HG03469 (cell line): ENCODE results near the gene PGAM1.
"Not testable (repeated sequence)": the region's sequence is repeated elsewhere in the genome, so short reads cannot be mapped to it uniquely, and the experiment has no call there.

ENCODE experiments used
- ATAC-seq: cut with Tn5 transposase; IDR thresholded peaks from one replicate; pipeline ENCODE4 v1.9.1; 2021; ENCODE audit warnings: mild to moderate bottlenecking, moderate library complexity, moderate number of reproducible peaks; ENCODE audit not compliant: unreplicated experiment

Gene PGAM1

GRCh38 chr10:97425964-97426775 is at the start of gene PGAM1:
PGAM1 (plus strand) TSS chr10:97426191; CDS start chr10:97426308, 117 bp downstream.
- peak; percentile 69 for ATAC-seq

DNA sequence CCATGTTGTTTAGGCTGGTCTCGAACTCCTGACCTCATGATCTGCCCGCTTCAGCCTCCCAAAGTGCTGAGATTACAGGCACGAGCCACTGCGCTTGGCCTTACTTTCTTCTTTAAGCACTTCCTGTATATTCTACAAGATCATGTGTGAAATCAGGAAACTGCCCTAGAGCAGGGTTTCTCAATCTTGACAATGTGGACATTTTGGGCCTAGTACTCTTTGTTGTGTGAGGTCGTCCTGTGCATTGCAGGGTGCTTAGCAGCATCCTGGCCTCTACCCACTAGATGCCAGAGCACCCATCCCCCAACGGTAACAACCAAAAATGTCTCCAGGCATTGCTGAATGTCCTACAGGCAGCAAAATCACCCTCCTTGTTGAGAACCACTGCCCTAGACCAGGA is 49.6 kb upstream of the PGAM1 start:
- ATAC-seq: no peak

GRCh38 chr10:97378933-97379921 is 46.8 kb upstream of the PGAM1 start:
- no peak for ATAC-seq

DNA sequence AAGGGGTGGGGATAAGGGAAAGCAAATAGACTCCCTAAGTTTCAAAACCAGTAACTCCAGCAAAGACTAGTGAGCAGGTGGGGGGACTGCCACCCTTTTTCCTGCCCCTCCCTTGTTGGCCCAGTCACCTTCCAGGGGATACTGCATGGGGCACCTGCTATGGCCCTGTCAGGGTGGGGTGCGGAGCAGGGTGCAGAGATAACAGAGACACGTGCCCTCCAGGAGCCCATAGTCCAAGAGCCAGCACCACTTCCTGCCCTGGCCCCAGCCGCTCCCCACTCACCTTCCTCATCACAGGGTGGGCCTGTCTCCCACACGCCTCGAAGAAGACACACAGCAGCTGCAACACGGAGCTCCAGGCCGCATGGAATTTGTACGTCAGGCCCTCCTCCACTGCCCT is 45.5 kb upstream of the PGAM1 start:
- ATAC-seq: no peak

DNA sequence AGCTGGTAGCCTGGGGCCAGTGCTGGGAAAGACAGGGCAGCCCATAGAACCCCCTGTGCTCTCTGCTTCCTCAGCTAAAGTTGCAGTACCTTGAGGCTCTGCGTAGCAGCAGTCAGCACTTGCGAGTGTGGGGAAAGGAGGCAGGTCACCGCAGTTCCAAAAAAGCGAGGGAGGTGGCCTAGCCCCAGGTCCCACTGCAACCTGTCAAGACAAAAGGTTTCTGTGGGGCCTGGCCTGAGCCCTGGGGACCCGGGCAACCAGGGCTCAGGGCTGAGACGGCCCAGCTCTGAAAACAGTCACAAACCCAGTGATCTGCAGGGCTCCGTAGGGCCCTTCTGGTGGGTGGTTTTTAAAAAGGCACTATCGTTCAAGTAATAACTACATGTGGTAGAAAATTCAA is 44.4 kb upstream of the PGAM1 start:
- ATAC-seq: no peak

DNA sequence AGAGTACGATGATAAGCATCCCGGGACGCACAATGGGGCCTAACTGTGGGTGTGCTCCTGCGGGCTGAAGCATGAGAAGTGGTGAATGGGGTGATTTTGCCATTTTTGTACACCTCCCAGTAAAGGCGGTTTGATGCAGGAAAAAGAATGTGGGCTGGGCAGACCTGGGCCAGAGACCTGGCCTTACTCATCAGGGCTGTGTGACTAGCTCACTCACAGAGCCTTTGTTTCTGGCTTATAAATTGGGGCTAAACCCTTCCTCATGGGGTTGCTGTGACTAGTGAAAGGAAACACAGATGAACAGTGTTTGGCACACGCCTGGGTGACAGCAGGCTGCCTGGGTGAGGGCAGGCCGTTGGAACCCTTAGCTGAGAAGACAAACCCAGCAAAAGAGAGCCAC is 42.8 kb upstream of the PGAM1 start:
- no peak for ATAC-seq

DNA sequence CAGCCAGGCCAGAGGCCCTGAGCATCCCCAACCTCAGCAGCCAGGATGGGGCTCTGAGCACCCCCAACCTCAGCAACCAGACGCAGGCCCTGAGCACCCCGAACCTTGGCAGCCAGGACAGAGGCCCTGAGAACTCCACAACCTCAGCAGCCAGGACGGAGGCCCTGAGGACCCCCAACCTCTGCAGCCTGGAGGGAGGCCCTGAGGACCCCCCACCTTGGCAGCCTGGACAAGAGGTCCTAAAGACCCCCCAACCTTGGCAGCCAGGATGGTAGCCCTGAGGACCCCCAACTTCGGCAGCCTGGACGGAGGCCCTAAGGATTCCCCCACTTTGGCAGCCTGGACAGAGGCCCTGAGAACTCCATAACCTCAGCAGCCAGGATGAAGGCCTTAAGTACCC is 41.8 kb upstream of the PGAM1 start:
- no peak for ATAC-seq

GRCh38 chr10:97384641-97385040 is 41.4 kb upstream of the PGAM1 start:
- no peak for ATAC-seq

- no peak for ATAC-seq
Observed at GRCh38 chr10:97385565-97385964, 40.4 kb upstream of the PGAM1 start.

- ATAC-seq: no peak
Observed at GRCh38 chr10:97388152-97388551, 37.8 kb upstream of the PGAM1 start.

- no peak for ATAC-seq
Observed at GRCh38 chr10:97390091-97390490, 35.9 kb upstream of the PGAM1 start.

GRCh38 chr10:97393034-97393573 is 32.9 kb upstream of the PGAM1 start:
- ATAC-seq: no peak

GRCh38 chr10:97396056-97396455 is 29.9 kb upstream of the PGAM1 start:
- ATAC-seq: no peak

- ATAC-seq: no peak
Observed at GRCh38 chr10:97399843-97400545, 26.0 kb upstream of the PGAM1 start.

DNA sequence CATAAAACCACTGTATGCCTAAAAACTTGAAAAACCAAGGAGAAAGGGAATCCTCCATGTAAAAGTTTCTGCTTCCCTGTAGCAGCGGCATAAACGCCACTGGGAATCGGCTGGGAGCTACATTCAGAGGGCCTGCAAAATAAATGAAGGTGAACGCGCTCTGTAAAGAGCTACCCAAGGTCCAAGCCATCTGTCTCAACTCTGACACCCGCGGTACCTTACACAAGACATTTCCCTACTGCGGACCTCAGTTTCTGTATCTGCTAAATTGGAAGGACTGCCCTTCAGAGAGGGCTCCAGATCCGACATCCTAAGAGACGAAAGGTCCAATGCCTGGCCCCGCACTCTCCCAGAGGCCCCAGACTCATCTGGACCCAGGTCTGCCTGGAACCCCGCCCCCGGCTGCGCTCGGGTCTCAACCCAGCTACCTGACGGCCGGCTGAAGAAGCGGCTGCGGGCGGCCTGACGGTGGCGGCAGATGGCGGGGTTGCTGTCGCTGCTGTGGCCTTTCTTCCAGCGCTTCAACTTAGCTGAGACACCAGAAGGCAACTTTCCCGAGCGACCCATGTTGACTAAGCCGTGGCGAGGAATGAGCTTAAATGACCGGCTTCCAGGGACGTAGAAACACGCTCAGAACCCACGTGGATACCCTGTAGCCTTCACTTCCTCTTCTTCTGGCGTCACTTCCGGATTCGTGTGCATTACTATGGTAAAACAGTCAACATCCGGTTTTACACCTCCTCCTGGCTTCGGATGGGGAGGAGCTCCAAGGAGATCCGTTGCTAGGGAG is 25.1 kb upstream of the PGAM1 start, which contains the start of gene RRP12:
Gene RRP12 (minus strand): TSS at position 676 of the 790 bp plus-strand sequence. CDS start 109 bp downstream, at position 567.
- ATAC-seq: peak; percentile 91

- no peak for ATAC-seq
Observed at GRCh38 chr10:97401455-97401919, 24.5 kb upstream of the PGAM1 start.

GRCh38 chr10:97404044-97404443 is 21.9 kb upstream of the PGAM1 start:
- no peak for ATAC-seq

DNA sequence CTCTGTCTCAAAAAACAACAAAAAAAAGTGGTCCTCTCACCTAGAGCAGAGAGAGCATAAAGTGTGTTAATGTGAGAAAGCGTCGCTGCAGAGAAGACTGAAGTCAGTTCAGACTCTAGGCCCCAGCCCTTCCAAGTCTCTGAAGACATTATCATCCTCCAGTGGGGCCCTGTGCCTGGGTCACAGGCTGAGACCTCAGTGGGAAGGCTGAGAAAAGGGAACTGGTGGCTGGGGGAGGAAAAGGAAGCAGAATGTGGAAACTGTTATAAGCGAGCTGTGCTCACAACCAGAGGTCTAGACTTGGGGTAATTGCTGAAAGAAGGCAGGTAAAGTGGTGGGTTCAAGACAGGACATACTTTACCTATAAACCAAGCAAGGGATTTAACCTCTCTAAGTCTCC is 19.9 kb upstream of the PGAM1 start:
- ATAC-seq: no peak

- not testable (repeated sequence) for ATAC-seq
Observed at GRCh38 chr10:97406483-97406882, 19.5 kb upstream of the PGAM1 start.
